Stimulated activated CD8-positive, alpha-beta memory T cell treated with anti-CD3 and anti-CD28 coated beads, Interleukin-12 subunit alpha, Interleukin-12 subunit beta, amount 100 ng/mL, for 24 hours (primary cell): Measurements from ENCODE around the gene GNS.

ENCODE experiments used
- DNase-seq: peaks from one replicate; pipeline ENCODE4 v3.0.0-alpha.2; 2020; ENCODE audit errors: extremely low read depth

The GNS gene

GRCh38 chr12:64735442-64735841, 23.8 kb downstream of the GNS start:
- no peak for DNase-seq

- no peak for DNase-seq
Measured at GRCh38 chr12:64733857-64734256, 25.3 kb downstream of the GNS start.

GRCh38 chr12:64731683-64732082, 27.5 kb downstream of the GNS start:
- no peak for DNase-seq

- DNase-seq, result no peak
Measured at GRCh38 chr12:64730588-64730969, 28.6 kb downstream of the GNS start.

GRCh38 chr12:64729909-64730587, 29.2 kb downstream of the GNS start:
- no peak for DNase-seq

GRCh38 chr12:64724201-64724745, 34.9 kb downstream of the GNS start:
- DNase-seq, result no peak

GRCh38 chr12:64723630-64724029, 35.6 kb downstream of the GNS start:
- no peak for DNase-seq

- DNase-seq, result no peak
Measured at GRCh38 chr12:64722835-64723234, 36.4 kb downstream of the GNS start.

GRCh38 chr12:64720884-64721283, 38.3 kb downstream of the GNS start:
- DNase-seq, result no peak

GRCh38 chr12:64718649-64719048, 40.6 kb downstream of the GNS start:
- no peak for DNase-seq

- DNase-seq, result no peak
Measured at GRCh38 chr12:64716839-64717455, 42.3 kb downstream of the GNS start.

GRCh38 chr12:64716371-64716770, 42.8 kb downstream of the GNS start:
- no peak for DNase-seq

GRCh38 chr12:64714551-64714968, 44.6 kb downstream of the GNS start:
- no peak for DNase-seq

- no peak for DNase-seq
Measured at GRCh38 chr12:64713376-64713775, 45.8 kb downstream of the GNS start.

GRCh38 chr12:64709429-64709828, 49.8 kb downstream of the GNS start:
- no peak for DNase-seq

GRCh38 chr12:64707926-64708325, 51.3 kb downstream of the GNS start:
- no peak for DNase-seq

GRCh38 chr12:64707362-64707761, 51.8 kb downstream of the GNS start:
- DNase-seq, result no peak

GRCh38 chr12:64706857-64707256, 52.3 kb downstream of the GNS start:
- DNase-seq, result no peak

GRCh38 chr12:64706306-64706705, 52.9 kb downstream of the GNS start:
- no peak for DNase-seq

- no peak for DNase-seq
Measured at GRCh38 chr12:64701283-64701682, 57.9 kb downstream of the GNS start.

GRCh38 chr12:64700532-64700931, 58.7 kb downstream of the GNS start:
- DNase-seq, result no peak

- no peak for DNase-seq
Measured at GRCh38 chr12:64699504-64700115, 59.6 kb downstream of the GNS start.
